ENCODE data around the gene BTD.

The BTD gene, protein sequence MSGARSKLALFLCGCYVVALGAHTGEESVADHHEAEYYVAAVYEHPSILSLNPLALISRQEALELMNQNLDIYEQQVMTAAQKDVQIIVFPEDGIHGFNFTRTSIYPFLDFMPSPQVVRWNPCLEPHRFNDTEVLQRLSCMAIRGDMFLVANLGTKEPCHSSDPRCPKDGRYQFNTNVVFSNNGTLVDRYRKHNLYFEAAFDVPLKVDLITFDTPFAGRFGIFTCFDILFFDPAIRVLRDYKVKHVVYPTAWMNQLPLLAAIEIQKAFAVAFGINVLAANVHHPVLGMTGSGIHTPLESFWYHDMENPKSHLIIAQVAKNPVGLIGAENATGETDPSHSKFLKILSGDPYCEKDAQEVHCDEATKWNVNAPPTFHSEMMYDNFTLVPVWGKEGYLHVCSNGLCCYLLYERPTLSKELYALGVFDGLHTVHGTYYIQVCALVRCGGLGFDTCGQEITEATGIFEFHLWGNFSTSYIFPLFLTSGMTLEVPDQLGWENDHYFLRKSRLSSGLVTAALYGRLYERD

DNA sequence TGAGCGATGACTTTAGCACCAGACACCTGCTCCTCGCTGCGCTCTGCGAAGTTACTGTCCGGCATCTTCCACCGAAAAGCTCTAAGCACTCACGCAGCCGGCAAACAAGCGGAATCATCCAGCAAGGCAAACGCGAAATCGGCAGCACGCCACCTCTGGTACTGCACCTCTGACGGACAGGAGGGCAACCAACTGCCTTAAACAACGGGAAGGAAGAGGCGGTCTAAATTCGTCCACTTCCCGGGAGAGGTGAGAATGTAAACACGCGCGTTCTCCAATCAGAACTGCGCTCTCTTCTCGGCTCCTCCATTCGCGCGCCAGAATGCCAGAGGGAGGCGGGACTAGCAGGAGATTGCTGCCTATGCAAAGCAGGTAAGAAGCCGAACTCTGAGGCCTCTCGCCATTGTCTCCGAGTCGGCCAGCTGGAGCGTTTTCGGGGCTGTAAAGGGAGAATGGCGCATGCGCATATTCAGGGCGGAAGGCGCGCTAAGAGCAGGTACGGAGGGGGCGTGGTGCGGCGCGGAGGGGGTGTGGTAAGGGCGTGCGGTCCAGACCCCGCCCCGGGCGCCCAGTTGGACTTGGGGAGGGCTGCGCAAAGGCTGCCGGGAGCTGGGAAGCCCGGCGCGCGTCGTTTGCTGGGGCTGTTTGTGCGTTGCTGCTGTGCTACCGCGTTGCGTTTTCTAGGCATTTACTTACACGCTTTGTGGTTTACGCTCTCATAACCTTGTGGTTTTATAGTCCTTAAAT, at the start of gene BTD, which contains the start of gene HACL1:
TSS of gene BTD (plus strand) at position 347 of the 747 bp plus-strand sequence. CDS start 33,695 bp downstream, outside the sequence.
TSS of gene HACL1 (minus strand) at position 171 of the 747 bp plus-strand sequence. CDS start at position 65, 106 bp downstream.
- DNase-seq (ENCODE audit: low read depth in 2 of 2): peak; percentile 95 to 97

DNA sequence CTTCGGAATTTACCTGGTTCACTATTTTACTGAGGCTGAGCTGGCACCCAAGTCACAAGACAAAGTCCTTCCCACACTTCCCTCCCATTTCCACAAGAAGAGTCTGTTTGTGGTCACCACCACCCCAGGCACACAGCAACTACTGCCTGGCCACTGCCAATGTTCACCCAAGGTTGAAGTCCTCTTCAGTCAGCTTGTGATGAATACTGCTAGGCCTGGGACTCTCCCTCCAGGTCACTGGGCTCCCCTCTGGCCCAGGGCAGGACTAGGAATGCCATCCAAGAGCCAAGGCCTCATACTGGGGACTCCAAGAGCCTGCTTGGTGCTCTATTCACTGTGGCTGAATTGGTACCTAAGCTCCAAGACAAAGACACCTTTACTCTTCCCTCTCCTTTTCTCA, 49.6 kb upstream of the BTD start:
- DNase-seq (ENCODE audit: low read depth in 2 of 2): no peak

DNA sequence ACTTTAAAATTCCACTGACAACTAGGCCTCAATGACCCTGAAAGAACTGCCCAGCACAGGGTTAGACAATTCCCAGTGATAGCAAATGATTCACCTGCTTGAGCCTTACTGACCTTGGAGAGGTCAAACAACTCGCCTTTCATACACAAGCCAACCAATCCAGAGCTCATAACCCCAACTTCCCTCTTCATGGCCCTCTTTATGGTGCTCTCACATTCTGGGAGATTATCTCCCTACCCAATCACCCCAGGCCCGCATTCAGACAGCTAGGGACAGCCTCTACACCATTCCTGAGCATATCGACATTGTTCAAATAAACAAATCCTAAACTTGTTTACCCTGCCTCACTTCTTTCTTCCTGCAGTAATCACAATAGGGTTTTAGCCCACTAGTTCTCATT, 47.8 kb upstream of the BTD start:
- DNase-seq (ENCODE audit: low read depth in 2 of 2): no peak

DNA sequence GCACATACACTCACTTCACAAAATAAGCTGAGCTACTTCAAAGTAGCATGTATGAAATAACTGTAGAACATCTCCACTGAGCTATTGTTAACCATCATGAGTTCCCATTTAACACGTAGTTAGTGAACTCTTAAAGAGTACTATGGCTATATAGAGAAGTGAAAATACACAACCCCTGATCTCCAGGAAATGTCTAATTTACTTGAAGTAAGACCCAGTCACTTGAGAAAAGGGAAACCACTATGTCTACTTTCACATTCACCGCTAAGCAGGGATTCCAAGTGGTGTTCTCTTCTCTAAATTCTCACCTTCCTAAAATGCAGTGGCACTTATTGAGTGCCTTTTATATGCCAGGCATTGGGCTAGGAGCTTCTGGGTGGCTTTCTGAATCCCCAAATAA, 45.0 kb upstream of the BTD start:
- DNase-seq (ENCODE audit: low read depth in 2 of 2): no peak

DNA sequence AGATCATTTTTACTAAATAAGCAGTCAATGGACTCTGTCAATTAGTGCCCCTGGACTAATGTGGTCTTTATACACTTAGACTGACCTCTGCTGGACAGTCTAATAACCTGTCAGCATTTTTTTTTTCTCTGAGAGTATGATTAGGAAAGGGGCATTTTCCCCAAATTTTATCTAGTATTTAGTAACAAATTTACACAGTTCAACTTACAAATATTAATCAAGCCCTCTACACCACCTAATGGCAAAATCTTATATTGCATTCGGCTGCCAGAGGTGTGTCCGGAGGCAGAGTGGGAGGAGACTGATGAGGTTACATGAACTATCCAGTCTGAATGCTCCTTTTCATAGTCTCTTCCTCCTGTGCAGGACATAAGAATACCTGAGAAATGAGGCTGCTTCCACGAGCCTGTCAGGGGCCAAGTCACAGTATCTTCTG, 44.0 kb upstream of the BTD start:
- peak; percentile 14 to 22 for DNase-seq (ENCODE audit: low read depth in 2 of 2)

DNA sequence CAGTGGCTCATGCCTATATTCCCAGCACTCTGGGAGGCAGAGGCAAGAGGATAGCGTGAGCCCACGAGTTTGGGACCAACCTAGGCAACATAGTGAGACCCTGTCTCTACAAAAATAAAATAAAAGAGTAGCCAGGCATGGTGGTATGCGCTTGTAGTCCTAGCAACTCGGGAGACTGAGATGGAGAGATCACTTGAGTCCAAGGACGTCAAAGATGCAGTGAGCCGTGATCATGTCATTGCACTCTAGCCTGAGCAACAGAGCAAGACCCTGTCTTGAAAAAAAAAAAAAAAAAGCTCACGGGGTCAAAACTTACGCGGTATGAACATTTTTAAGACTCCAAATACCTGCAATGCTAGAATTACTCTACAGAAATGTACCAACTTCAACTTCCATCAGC, 43.0 kb upstream of the BTD start:
- DNase-seq (ENCODE audit: low read depth in 2 of 2): no peak

DNA sequence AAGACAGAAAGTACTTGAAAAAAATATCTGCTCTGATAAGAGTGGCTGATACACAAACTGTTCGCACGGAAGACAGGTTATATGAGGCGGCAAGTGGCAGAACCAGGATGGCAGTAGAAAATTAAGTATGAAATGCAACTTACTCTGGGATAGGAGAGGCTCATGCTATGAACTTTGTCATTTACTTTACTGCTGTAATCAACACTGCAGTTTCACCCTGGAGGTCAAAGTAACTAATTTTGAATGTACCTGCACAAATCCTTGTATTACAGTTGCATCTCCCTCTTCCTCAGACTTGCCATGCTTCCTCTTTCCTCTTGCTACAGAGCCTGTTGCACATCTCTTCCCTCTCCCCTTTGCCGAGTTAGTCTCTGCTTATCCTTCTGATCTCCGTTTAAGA, 39.0 kb upstream of the BTD start:
- DNase-seq (ENCODE audit: low read depth in 2 of 2): no peak

DNA sequence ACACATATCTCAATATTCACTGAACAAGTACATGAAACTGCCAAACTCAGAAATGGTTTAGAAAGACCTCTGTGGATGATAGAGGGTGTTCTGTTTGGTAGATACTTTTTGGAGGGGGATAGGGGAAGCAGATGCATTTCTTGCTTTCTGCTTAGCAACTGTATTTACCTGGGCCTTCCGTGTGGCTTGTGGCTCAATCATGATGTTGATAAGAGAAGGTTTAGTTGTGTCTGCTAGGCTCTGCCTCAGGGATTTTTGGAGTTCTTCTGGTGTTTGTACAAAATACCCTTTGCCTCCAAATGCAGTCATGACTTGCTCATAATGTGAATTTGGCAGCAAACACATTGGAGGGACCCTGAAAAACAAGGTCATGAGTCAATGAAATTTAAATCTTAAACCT, 38.4 kb upstream of the BTD start:
- DNase-seq (ENCODE audit: low read depth in 2 of 2): no peak

DNA sequence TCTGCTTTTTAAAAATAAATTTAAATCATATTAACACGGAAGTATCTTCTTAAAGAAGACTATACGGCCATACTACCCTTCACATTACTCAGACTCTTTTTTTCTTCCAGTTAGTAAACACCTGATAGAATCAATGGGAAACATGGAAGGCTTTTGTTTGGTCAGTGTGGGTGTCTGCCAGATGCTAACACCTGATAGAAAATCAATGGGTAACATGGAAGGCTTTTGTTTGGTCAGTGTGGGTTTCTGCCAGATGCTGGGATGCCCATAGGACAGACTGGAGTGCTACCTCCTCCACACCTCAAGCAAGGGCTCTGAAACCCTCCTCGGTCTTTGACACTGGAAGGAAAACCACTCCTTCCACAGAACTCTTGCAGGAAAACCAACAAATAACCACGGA, 29.4 kb upstream of the BTD start:
- no peak for DNase-seq (ENCODE audit: low read depth in 2 of 2)

DNA sequence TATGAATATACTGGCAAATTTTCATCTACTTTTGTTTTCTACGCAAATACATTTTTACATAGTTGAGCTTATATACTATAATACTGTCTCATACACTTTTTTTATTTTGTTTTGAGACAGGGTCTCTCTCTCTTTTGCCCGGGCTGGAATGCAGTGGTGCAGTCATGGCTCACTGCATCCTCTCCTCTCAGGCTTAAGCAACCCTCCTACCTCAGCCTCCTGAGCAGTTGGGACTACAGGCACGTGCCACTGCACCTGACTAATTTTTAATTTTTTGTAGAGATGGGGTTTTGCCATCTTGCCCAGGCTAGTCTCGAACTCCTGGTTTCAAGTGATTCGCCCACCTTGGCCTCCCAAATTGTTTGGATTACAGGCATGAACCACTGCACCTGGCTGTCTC, 26.1 kb upstream of the BTD start:
- no peak for DNase-seq (ENCODE audit: low read depth in 2 of 2)

DNA sequence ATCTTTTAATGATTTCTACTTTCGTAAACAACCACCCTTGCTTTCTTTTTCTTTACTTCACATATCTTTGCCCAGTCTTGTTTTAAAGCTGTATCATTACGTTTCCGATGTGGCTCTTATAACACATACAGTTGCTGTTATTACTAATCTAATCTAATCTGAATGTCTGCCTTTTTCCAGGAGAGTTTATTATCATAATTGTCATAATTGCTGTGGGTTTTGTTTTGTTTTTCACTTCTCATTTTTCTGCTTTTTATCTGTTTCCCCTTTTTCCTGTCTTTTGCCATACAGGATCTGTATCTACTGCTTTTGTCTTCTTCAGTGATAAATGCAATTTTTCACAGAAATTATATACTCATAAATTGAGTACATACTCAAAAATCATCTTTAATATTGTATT, 25.1 kb upstream of the BTD start:
- no peak for DNase-seq (ENCODE audit: low read depth in 2 of 2)

DNA sequence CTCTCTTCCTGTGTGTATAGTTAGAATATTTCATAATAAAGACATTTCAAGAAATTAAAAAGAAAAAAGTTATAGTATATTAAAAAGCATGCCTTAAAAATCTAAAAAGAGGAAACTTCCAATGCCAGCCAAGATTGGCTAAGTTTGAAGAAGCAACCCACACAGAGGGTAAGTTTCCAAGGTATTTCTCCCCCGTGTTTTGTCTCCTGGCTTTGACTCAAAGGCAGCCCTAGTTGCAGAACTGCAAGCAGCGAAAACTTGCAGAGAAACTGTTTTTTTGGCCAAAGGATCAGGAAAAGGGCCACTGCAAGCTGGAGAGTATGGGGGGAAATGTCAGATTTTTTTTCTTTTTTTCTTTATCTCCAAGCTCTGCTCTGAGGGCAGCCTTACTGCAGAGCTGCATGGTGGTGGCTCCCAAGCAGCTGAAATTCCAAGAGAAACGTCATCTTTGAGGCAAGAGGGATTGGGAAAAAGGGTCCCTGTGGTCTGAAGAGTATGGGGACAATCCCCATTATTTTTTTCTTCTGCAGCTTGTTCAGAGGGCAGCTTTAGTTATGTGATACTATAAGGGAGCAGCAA, 23.2 kb upstream of the BTD start:
- no peak for DNase-seq (ENCODE audit: low read depth in 2 of 2)

DNA sequence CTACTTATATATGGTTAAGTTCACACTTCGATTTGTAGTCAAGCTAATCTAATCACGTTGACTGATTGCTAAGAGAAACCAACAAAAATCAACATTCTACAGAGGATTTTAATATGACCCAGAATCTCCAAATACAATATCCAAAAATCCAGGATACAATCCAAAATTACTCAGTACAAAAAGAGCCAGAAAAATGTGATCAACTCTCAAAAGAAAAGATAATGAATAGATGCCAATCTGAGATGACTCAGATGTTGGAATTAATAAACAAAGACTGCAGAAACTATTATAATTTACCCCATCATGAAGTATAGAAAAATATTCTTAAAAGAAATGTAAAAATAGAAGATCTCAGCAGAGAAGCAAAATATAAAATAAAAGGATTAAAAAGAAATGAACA, 22.5 kb upstream of the BTD start:
- no peak for DNase-seq (ENCODE audit: low read depth in 2 of 2)

DNA sequence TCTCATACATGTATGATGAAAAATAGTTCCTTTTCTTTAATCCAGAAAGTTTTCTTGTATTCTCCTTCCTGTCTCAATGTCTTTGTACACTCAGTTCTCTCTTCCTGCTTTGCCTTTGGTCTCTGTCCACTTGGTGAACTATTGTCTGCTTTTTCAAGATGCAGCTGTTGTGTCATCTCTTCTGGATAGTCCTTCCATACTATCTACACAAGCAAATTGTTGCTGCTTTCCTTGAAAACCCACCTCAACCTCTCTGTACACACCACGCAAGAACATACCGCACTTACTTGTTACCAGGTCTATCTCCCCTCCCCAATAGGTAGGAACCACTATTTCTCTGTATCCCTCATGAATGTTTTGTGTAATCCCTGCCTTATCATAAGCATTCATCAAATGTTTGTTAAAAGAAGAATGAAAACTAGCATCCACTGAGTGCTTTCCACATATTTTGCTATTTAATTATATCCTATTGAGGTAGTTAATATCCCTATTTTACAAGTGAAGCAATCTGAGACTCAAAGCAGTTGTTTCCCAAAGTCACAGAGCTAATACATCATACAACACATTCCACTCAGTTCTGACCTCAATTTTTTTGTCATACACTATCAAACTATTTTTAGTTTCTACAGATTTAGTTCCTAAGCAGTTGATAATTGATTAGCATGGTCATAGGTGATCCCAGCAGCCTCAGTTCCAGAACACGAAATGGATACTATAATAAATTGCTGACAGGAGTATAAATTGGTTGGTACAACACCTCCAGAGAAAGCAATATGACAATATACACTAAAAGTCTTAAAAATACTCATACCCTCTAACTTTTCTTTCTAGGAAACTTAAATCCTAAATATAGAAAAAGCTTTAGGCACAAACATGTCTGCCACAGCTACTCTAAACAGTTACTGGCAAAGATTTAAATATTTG, 19.8 kb upstream of the BTD start:
- no peak for DNase-seq (ENCODE audit: low read depth in 2 of 2)

DNA sequence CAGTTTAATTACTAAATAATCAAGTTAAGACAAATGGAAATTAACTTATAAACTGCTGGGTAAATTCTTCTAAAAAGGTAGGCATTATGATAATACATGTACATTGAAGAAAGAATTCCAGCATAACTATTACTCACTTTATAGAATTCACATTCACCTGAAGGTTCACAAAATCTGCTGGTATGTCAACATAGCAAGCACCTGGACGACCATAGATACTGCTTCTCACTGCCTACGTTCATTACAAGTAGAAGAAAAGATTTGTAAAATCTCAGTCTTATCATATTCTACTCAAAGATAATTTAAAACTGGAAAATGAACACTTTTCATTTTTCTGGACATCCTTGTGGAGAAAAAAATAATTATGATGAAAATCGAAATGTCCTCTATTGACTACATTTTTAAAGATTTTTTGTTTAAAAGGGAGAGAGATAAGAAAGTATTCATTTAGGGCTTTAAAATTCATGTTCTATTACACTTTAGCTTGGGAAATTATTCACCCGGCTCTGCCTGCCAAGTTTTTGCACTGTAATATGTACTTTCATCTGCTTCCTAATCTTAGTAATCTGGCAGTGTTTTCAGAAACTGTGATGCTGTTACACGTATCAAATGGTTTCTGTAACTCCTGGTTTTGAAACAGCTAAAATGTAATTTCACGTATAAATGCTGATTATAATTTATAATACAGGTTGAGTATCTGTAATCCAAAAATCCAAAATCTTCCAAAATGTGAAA, 16.3 kb upstream of the BTD start:
- no peak for DNase-seq (ENCODE audit: low read depth in 2 of 2)

DNA sequence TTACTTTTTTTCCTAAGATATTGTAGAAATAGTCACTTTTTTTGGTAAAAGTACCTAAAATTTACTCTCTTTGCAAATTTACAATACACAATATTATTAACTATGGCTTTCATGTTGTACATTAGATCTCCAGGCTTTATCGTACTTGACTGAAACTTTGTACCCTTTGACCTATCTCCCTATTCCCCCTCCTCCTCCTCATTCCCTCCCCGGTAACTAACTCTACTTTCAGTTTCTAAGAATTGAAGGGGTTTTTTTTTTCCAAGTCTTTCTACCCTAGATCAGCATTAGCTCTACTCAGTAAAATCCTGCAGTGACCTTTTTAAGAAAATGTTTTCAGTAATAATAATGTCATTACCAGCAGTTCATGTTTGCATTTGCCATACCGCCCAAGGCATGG, 10.3 kb upstream of the BTD start:
- no peak for DNase-seq (ENCODE audit: low read depth in 2 of 2)

DNA sequence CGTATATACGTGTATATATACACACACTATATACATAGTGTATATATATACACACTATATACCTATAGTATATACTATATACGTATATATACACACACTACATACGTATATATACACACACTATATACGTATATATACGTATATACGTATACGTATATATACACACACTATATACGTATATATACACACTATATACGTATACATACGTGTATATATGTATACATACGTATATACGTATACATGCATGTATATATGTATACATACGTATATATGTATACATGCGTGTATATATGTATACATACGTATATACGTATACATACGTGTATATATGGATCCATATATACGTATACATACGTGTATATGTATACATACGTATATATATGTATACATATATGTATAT, 9.6 kb upstream of the BTD start:
- no peak for DNase-seq (ENCODE audit: low read depth in 2 of 2)

DNA sequence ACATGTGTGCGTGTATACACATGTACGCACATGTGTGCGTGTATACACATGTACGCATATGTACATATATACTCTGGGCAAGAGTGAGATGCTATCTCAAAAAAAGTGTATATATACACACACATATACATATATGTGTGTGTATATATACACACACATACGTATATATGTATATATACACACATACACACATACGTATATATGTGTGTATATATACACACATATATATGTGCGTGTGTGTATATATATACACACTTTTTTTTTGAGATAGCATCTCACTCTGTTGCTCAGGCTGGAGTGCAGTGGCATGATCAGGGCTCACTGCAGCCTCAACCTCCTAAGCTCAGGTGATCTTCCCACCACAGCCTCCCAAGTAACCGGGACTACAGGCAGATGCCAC, 8.6 kb upstream of the BTD start:
- DNase-seq (ENCODE audit: low read depth in 2 of 2): no peak

DNA sequence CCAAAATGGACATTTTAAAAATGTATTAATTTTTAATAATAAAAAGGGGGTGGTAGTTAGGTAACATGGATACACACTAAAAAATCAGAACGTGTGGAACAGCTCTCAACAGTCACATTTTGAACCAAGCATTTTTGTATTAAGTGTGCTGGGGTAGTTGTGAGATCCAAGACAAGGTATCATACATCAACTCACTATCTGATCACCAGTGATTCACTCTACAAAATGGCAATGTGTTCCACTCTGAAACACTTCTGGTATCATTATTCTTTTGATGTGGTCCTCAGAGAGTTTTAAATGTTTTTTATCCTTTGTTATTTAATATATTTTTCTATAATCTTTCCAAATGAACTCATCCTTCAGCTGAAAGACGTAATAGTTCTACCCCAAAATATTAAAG, 5.6 kb upstream of the BTD start:
- no peak for DNase-seq (ENCODE audit: low read depth in 2 of 2)

DNA sequence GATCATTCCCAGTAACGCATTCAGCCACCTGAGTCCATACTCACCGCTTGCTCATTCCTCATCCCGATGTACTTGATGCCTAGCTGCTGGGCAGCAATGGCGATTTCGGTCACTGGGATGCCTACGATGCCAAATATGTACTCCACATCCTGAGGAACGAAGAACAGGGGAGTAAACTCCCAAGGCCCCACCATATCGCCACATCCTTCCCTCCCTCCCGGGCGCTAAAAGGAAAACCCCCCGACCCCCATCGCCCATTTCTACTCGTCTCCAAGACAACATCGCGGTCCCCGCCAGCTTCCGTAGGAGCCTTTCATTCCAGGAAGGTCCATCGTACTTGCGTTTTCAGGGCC, 523 bp upstream of the BTD start:
- DNase-seq (ENCODE audit: low read depth in 2 of 2): no peak

DNA sequence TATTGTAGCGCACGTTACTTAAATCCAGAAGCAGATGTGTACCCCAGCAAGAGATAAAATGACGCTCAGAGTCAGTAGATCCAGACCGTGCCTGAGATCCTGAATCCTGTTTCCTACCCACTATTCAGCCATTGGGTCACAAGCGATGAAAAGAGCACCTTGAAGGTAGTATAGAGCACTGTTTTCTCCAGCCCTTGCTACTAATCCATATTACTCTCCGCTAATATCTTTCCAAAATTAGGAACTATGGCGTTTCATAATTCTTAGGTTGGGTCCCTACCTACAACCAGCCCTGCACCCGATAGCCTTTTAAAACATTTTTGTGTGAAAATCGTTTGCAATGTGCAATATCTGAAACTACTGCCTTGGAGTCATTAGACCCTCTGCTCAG, 596 bp downstream of the BTD start:
- DNase-seq (ENCODE audit: low read depth in 2 of 2): no peak
